ENCODE data around the gene ASCC2.

Gene ASCC2

GRCh38 chr22:29801153-29801552 is 36.9 kb downstream of the ASCC2 start:
- Histone ChIP-seq H3K9me3 (ENCODE audit: control insufficient read depth, low read length) (no peaks in the 10 kb centered on the region), H3K79me2 (no peaks in the 10 kb centered on the region), H3K27me3 (ENCODE audit: control insufficient read depth, insufficient read depth, low read length) (no peaks in the 10 kb centered on the region), H3K4me2 (ENCODE audit: low read length) (no peak overlapping the region), H2AFZ (no peak overlapping the region), H3K9ac (no peak overlapping the region), H3K27ac (no peak overlapping the region), H3K4me1 (peaks cover 20% of the 10 kb centered on the region), H3K36me3 (ENCODE audit: control insufficient read depth, insufficient read depth, low read length) (no peaks in the 10 kb centered on the region), H3K4me3 (ENCODE audit: low read depth, low read length) (no peak overlapping the region)
- TF ChIP-seq CTCF (IDR thresholded peaks at IDR 0.05) = no peak

GRCh38 chr22:29799217-29799680 is 38.8 kb downstream of the ASCC2 start:
- Histone ChIP-seq H3K4me3 (ENCODE audit: low read depth, low read length) (peak overlapping the region; percentile 11), H2AFZ (peak overlapping the region; percentile 58), H3K27me3 (ENCODE audit: control insufficient read depth, insufficient read depth, low read length) (no peaks in the 10 kb centered on the region), H3K27ac (peak overlapping the region; percentile 87), H3K4me1 (peaks cover 26% of the 10 kb centered on the region), H3K4me2 (ENCODE audit: low read length) (peak overlapping the region; percentile 62), H3K79me2 (no peaks in the 10 kb centered on the region), H3K36me3 (ENCODE audit: control insufficient read depth, insufficient read depth, low read length) (no peaks in the 10 kb centered on the region), H3K9ac (no peak overlapping the region), H3K9me3 (ENCODE audit: control insufficient read depth, low read length) (no peaks in the 10 kb centered on the region)
- no peak for TF ChIP-seq CTCF (IDR thresholded peaks at IDR 0.05)

- no peaks in the 10 kb centered on the region for H3K36me3 ChIP-seq (ENCODE audit: control insufficient read depth, insufficient read depth, low read length)
Observed at GRCh38 chr22:29798801-29799200, 39.3 kb downstream of the ASCC2 start.

GRCh38 chr22:29798318-29798717 is 39.8 kb downstream of the ASCC2 start:
- Histone ChIP-seq H3K4me2 (ENCODE audit: low read length) (peak overlapping the region; percentile 62), H3K9me3 (ENCODE audit: control insufficient read depth, low read length) (no peaks in the 10 kb centered on the region), H3K4me3 (ENCODE audit: low read depth, low read length) (no peak overlapping the region), H3K4me1 (peaks cover 26% of the 10 kb centered on the region), H3K79me2 (no peaks in the 10 kb centered on the region), H3K9ac (no peak overlapping the region), H3K27me3 (ENCODE audit: control insufficient read depth, insufficient read depth, low read length) (no peaks in the 10 kb centered on the region), H3K27ac (peak overlapping the region; percentile 87), H2AFZ (no peak overlapping the region), H3K36me3 (ENCODE audit: control insufficient read depth, insufficient read depth, low read length) (no peaks in the 10 kb centered on the region)
- TF ChIP-seq CTCF (IDR thresholded peaks at IDR 0.05) = no peak

More at GRCh38 chr22:29798801-29799200, 39.3 kb downstream of the ASCC2 start:
- H2AFZ ChIP-seq = peak overlapping the region; percentile 58
- peak overlapping the region; percentile 87 for H3K27ac ChIP-seq
- H3K4me1 ChIP-seq = peaks cover 26% of the 10 kb centered on the region
- no peaks in the 10 kb centered on the region for H3K27me3 ChIP-seq (ENCODE audit: control insufficient read depth, insufficient read depth, low read length)
- no peaks in the 10 kb centered on the region for H3K79me2 ChIP-seq
- TF ChIP-seq CTCF (IDR thresholded peaks at IDR 0.05) = no peak
- H3K9me3 ChIP-seq (ENCODE audit: control insufficient read depth, low read length) = no peaks in the 10 kb centered on the region
- H3K9ac ChIP-seq = no peak overlapping the region
- peak overlapping the region; percentile 62 for H3K4me2 ChIP-seq (ENCODE audit: low read length)
- peak overlapping the region; percentile 11 for H3K4me3 ChIP-seq (ENCODE audit: low read depth, low read length)

- H3K9me3 ChIP-seq (ENCODE audit: control insufficient read depth, low read length) = no peaks in the 10 kb centered on the region
- H3K79me2 ChIP-seq = no peaks in the 10 kb centered on the region
- peaks cover 26% of the 10 kb centered on the region for H3K4me1 ChIP-seq
- no peaks in the 10 kb centered on the region for H3K36me3 ChIP-seq (ENCODE audit: control insufficient read depth, insufficient read depth, low read length)
- no peak overlapping the region for H2AFZ ChIP-seq
- no peak overlapping the region for H3K9ac ChIP-seq
- peak overlapping the region; percentile 78 for H3K27ac ChIP-seq
- no peak overlapping the region for H3K4me2 ChIP-seq (ENCODE audit: low read length)
- no peaks in the 10 kb centered on the region for H3K27me3 ChIP-seq (ENCODE audit: control insufficient read depth, insufficient read depth, low read length)
- H3K4me3 ChIP-seq (ENCODE audit: low read depth, low read length) = no peak overlapping the region
- TF ChIP-seq CTCF (IDR thresholded peaks at IDR 0.05) = no peak
Observed at GRCh38 chr22:29797351-29797750, 40.7 kb downstream of the ASCC2 start.
